GM19351 (cell line): Measurements from ENCODE around the gene PPIL1.

Experiments
- ATAC-seq: cut with Tn5 transposase; IDR thresholded peaks from one replicate; pipeline ENCODE4 v1.9.1; 2021; ENCODE audit warnings: mild to moderate bottlenecking, moderate library complexity; ENCODE audit not compliant: unreplicated experiment

PPIL1 gene

GRCh38 chr6:36837022-36837339, 37.6 kb downstream of the PPIL1 start:
- no peak for ATAC-seq

- no peak for ATAC-seq
Observed at GRCh38 chr6:36836111-36837021, 38.2 kb downstream of the PPIL1 start.

- no peak for ATAC-seq
Observed at GRCh38 chr6:36834576-36835341, 39.8 kb downstream of the PPIL1 start.

- no peak for ATAC-seq
Observed at GRCh38 chr6:36833182-36833789, 41.3 kb downstream of the PPIL1 start.

- ATAC-seq = no peak
Observed at GRCh38 chr6:36832313-36832712, 42.3 kb downstream of the PPIL1 start.

GRCh38 chr6:36830577-36830976, 44.0 kb downstream of the PPIL1 start:
- no peak for ATAC-seq

GRCh38 chr6:36829919-36830544, 44.6 kb downstream of the PPIL1 start:
- ATAC-seq = no peak

- no peak for ATAC-seq
Observed at GRCh38 chr6:36827261-36828079, 47.1 kb downstream of the PPIL1 start.

- ATAC-seq = no peak
Observed at GRCh38 chr6:36826520-36827227, 47.9 kb downstream of the PPIL1 start.

- ATAC-seq = no peak
Observed at GRCh38 chr6:36825994-36826393, 48.6 kb downstream of the PPIL1 start.

GRCh38 chr6:36825452-36825851, 49.2 kb downstream of the PPIL1 start:
- no peak for ATAC-seq

GRCh38 chr6:36824253-36824652, 50.4 kb downstream of the PPIL1 start:
- no peak for ATAC-seq

- ATAC-seq = no peak
Observed at GRCh38 chr6:36823421-36824096, 51.0 kb downstream of the PPIL1 start.

- no peak for ATAC-seq
Observed at GRCh38 chr6:36822506-36823269, 51.9 kb downstream of the PPIL1 start.

- no peak for ATAC-seq
Observed at GRCh38 chr6:36821581-36822335, 52.8 kb downstream of the PPIL1 start.

GRCh38 chr6:36820700-36821580, 53.7 kb downstream of the PPIL1 start:
- ATAC-seq = no peak

GRCh38 chr6:36818756-36819155, 55.8 kb downstream of the PPIL1 start:
- no peak for ATAC-seq
